Effector memory CD4-positive, alpha-beta T cell (primary cell): ENCODE measurements around the gene SPANXN4.

Experiments
- DNase-seq, 3 donors: peaks; one replicate each; pipeline ENCODE4 v3.0.0-alpha.2; 2020
- H3K27ac ChIP-seq: 2 replicates; pipeline ENCODE4 v1.7.0; 2013; ENCODE audit warnings: mild to moderate bottlenecking, low read length, moderate library complexity; ENCODE audit not compliant: insufficient read depth, poor library complexity, severe bottlenecking
- H3K27me3 ChIP-seq: replicated peaks from 2 replicates; pipeline ENCODE4 v1.7.0; 2013; ENCODE audit warnings: mild to moderate bottlenecking, low read length; ENCODE audit not compliant: insufficient read depth, control insufficient read depth, poor library complexity, severe bottlenecking
- H3K36me3 ChIP-seq: 2 replicates; pipeline ENCODE4 v1.7.0; 2013; ENCODE audit warnings: mild to moderate bottlenecking, low read length, moderate library complexity; ENCODE audit not compliant: control insufficient read depth, insufficient read depth
- H3K4me1 ChIP-seq: 2 replicates; pipeline ENCODE4 v1.7.0; 2013; ENCODE audit warnings: low read length, mild to moderate bottlenecking; ENCODE audit not compliant: control insufficient read depth, insufficient read depth, poor library complexity, severe bottlenecking
- H3K4me3 ChIP-seq: 2 replicates; pipeline ENCODE4 v1.7.0; 2013; ENCODE audit warnings: low read length, low read depth, mild to moderate bottlenecking; ENCODE audit not compliant: insufficient read depth, poor library complexity, severe bottlenecking
- H3K9me3 ChIP-seq: 2 replicates; pipeline ENCODE4 v1.7.0; 2013; ENCODE audit warnings: mild to moderate bottlenecking, low read length, moderate library complexity; ENCODE audit not compliant: control insufficient read depth
- total RNA-seq, 3 donors: gene quantifications; one replicate each; lab custom pipeline; 2026; lab: John Stamatoyannopoulos, UW

Gene SPANXN4
- 0 reads per million in 3 donors for total RNA-seq

GRCh38 chrX:143025628-143026027, at the start of gene SPANXN4:
Gene SPANXN4 (plus strand): TSS chrX:143025928. CDS start chrX:143026015, 87 bp downstream.
- no peaks in the 10 kb centered on the region for H3K36me3 ChIP-seq
- H3K27me3 ChIP-seq: no peaks in the 10 kb centered on the region
- no peak for DNase-seq
- H3K4me1 ChIP-seq: no peaks in the 10 kb centered on the region
- H3K4me3 ChIP-seq: no peak within 1 kb of the TSS
- no peaks in the 10 kb centered on the region for H3K9me3 ChIP-seq
- no peak within 1 kb of the TSS for H3K27ac ChIP-seq

DNA sequence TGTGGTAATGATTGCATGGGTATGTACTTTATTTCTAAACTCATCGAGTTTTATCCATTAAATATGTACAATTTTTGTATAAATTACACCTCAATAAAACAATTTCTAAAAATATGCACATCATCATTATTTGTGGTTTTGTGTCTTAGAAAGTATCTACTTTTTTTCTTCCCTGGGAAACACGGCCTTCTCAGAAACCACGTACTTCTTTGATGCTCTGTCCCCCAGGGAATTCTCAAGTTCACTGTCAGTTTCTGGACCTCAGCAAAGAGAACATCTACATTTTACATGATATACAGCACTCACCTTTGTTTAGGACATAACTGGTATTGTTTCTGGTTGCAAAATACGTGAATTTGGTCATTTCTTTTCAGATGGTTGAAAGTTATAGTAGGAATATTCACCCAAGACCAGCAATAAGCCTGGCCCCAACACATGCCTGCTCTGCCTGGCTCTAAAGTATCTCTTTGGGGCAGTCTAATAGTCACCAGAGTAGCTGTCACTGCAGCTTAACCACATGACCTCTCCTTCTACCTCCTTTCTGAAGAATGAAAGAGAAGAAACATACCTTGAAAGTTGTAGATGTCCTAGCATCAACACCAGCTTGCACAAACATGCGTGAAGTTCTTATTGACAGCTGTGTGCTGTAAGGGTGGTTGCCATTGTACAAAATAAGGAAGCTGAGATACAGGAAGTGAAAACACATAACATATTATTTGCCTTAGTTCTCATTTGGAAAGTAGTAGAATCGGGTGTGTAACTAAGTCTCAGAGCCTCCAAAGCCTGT, 48.4 kb upstream of the SPANXN4 start:
- H3K4me3 ChIP-seq: no peak overlapping the region
- H3K4me1 ChIP-seq: no peaks in the 10 kb centered on the region
- no peaks in the 10 kb centered on the region for H3K36me3 ChIP-seq
- H3K27me3 ChIP-seq: no peaks in the 10 kb centered on the region
- no peak overlapping the region for H3K27ac ChIP-seq
- no peak for DNase-seq
- no peaks in the 10 kb centered on the region for H3K9me3 ChIP-seq

DNA sequence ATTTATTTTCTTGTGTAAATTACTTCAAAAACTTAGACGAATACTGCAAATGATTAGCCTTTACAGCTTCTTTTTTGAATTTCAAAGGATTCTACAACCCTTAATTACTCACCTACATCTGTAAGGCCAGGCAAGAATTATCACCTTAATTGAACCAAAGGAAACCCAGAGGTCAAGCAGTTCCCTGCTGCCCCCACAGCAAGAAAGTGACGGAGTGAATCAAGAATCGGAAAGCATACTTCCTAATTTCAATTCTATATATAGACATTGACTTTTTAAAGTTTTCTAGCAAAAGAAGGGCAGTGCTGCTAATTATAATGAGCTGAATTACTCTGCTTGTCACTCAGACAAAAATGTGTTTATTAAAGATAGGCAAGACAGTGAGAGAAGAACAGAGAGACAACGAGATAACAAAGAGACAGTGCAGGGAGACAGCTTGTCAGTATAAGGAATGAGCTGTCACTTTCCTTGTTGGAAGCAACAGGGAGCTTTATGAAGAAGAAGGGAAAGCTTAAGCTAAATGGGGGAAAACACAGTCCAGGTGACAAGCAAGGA, 47.5 kb upstream of the SPANXN4 start:
- H3K4me1 ChIP-seq: no peaks in the 10 kb centered on the region
- no peak overlapping the region for H3K4me3 ChIP-seq
- no peaks in the 10 kb centered on the region for H3K9me3 ChIP-seq
- H3K36me3 ChIP-seq: no peaks in the 10 kb centered on the region
- H3K27me3 ChIP-seq: no peaks in the 10 kb centered on the region
- DNase-seq: no peak
- H3K27ac ChIP-seq: no peak overlapping the region

GRCh38 chrX:142982679-142983078, 43.0 kb upstream of the SPANXN4 start:
- Histone ChIP-seq H3K27ac (no peak overlapping the region), H3K36me3 (no peaks in the 10 kb centered on the region), H3K9me3 (no peaks in the 10 kb centered on the region), H3K27me3 (no peaks in the 10 kb centered on the region), H3K4me3 (no peak overlapping the region), H3K4me1 (no peaks in the 10 kb centered on the region)
- DNase-seq: no peak

DNA sequence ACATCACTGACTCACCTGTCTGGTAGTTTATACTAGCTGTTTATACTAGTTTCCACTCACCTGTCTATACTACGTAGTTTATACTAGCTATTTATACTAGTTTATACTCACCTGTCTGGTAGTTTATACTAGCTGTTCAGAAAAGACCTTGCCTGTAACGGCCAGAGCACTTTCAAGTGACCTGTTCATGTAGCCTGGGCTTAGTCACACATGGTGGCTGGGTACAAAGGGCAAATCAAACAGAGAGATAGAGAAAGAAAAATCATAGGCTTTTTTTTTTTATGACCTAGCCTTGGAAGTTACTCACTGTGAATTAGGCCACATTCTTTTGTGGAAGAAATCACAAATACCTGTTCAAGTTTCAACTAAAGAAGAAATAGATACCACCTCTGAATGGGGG, 30.7 kb upstream of the SPANXN4 start:
- Histone ChIP-seq H3K9me3 (no peaks in the 10 kb centered on the region), H3K27ac (no peak overlapping the region), H3K4me1 (no peaks in the 10 kb centered on the region), H3K27me3 (no peaks in the 10 kb centered on the region), H3K36me3 (no peaks in the 10 kb centered on the region), H3K4me3 (no peak overlapping the region)
- no peak for DNase-seq

DNA sequence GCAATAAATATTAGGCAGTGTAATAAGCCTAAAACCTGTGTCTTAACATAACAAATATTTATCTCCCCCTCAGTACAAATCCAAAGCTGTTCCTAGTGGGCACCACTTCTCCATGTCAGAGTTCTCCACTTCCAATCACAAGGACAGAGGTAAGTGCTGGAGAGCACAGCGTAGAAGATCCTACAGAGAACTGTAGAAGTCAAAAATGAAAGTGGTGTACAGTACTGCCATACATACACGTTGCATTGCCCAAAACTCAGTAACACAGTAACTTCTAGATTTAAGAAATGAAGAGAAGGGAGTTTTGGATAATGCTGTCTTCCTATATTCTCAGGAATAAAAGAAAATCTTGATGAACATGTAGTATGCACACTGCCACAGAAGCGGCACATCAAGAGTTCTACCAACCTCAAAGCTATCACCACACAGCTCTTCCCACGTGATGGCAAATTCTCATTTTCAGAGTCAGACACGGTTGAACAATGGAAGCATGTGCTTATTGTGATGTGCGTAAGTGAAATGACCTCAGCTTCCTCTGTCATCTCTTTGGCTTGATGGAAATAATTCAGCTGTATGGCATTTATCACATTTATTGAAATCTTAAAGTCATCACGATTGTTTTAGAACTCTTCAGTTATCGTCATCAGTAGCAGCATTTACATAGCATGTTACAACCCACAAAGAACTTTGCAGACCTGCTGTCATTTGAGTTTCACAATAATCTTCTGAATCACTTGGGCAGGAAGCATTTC, 27.1 kb upstream of the SPANXN4 start:
- Histone ChIP-seq H3K27me3 (no peaks in the 10 kb centered on the region), H3K27ac (no peak overlapping the region), H3K4me1 (no peaks in the 10 kb centered on the region), H3K9me3 (no peaks in the 10 kb centered on the region), H3K36me3 (no peaks in the 10 kb centered on the region), H3K4me3 (no peak overlapping the region)
- no peak for DNase-seq

GRCh38 chrX:142999199-142999701, 26.5 kb upstream of the SPANXN4 start:
- H3K36me3 ChIP-seq: no peaks in the 10 kb centered on the region
- H3K4me1 ChIP-seq: no peaks in the 10 kb centered on the region
- no peak overlapping the region for H3K4me3 ChIP-seq
- no peak overlapping the region for H3K27ac ChIP-seq
- no peak for DNase-seq
- H3K9me3 ChIP-seq: no peaks in the 10 kb centered on the region
- H3K27me3 ChIP-seq: no peaks in the 10 kb centered on the region

- Histone ChIP-seq H3K36me3 (no peaks in the 10 kb centered on the region), H3K4me3 (no peak overlapping the region), H3K9me3 (no peaks in the 10 kb centered on the region), H3K27me3 (no peaks in the 10 kb centered on the region), H3K27ac (no peak overlapping the region), H3K4me1 (no peaks in the 10 kb centered on the region)
- DNase-seq: no peak
Observed at GRCh38 chrX:143002206-143002605, 23.5 kb upstream of the SPANXN4 start.

GRCh38 chrX:143017272-143017671, 8.5 kb upstream of the SPANXN4 start:
- Histone ChIP-seq H3K9me3 (no peaks in the 10 kb centered on the region), H3K36me3 (no peaks in the 10 kb centered on the region), H3K4me1 (no peaks in the 10 kb centered on the region), H3K4me3 (no peak overlapping the region), H3K27me3 (no peaks in the 10 kb centered on the region), H3K27ac (no peak overlapping the region)
- DNase-seq: no peak

GRCh38 chrX:143027275-143027674, 1.5 kb downstream of the SPANXN4 start:
- no peaks in the 10 kb centered on the region for H3K4me1 ChIP-seq
- H3K27ac ChIP-seq: no peak overlapping the region
- no peaks in the 10 kb centered on the region for H3K9me3 ChIP-seq
- no peak overlapping the region for H3K4me3 ChIP-seq
- H3K27me3 ChIP-seq: no peaks in the 10 kb centered on the region
- H3K36me3 ChIP-seq: no peaks in the 10 kb centered on the region
- DNase-seq: no peak
